Raji (cell line): ENCODE data around the gene DUOX1.

Experiments used
- POLR2A ChIP-seq: IDR thresholded peaks from 2 replicates; pipeline ENCODE4 v1.6.1; 2011; ENCODE audit warnings: low read depth, low read length, control low read depth; ENCODE audit not compliant: insufficient read depth

Gene DUOX1

GRCh38 chr15:45102226-45102625 is 27.6 kb upstream of the DUOX1 start:
- no peak for TF ChIP-seq POLR2A

- no peak for TF ChIP-seq POLR2A
Measured at GRCh38 chr15:45105586-45105985, 24.2 kb upstream of the DUOX1 start.

GRCh38 chr15:45106002-45106790 is 23.6 kb upstream of the DUOX1 start:
- TF ChIP-seq POLR2A: no peak

GRCh38 chr15:45107941-45108630 is 21.7 kb upstream of the DUOX1 start:
- no peak for TF ChIP-seq POLR2A

GRCh38 chr15:45110256-45110820 is 19.5 kb upstream of the DUOX1 start:
- no peak for TF ChIP-seq POLR2A

GRCh38 chr15:45111390-45112142 is 18.2 kb upstream of the DUOX1 start:
- TF ChIP-seq POLR2A: no peak

- TF ChIP-seq POLR2A: no peak
Measured at GRCh38 chr15:45112143-45112590, 17.6 kb upstream of the DUOX1 start.

- TF ChIP-seq POLR2A: no peak
Measured at GRCh38 chr15:45112591-45113379, 17.0 kb upstream of the DUOX1 start.

GRCh38 chr15:45113380-45113990 is 16.3 kb upstream of the DUOX1 start:
- TF ChIP-seq POLR2A: no peak

- no peak for TF ChIP-seq POLR2A
Measured at GRCh38 chr15:45114076-45114750, 15.6 kb upstream of the DUOX1 start, which contains the start of the genes DUOX2 and DUOXA2. DUOX2 (minus strand) TSS chr15:45114172; CDS start chr15:45113411, 761 bp downstream. DUOXA2 (plus strand) TSS chr15:45114326; CDS start chr15:45114606, 280 bp downstream.

- TF ChIP-seq POLR2A: no peak
Measured at GRCh38 chr15:45114751-45115085, 15.1 kb upstream of the DUOX1 start.

GRCh38 chr15:45115312-45115820 is 14.4 kb upstream of the DUOX1 start:
- no peak for TF ChIP-seq POLR2A

GRCh38 chr15:45116006-45116481 is 13.8 kb upstream of the DUOX1 start:
- TF ChIP-seq POLR2A: no peak
